ENCODE measurements around the gene FBRSL1.

GRCh38 chr12:132517740-132518100, 27.8 kb downstream of the FBRSL1 start:
- no peak for TF ChIP-seq CTCF (IDR thresholded peaks at IDR 0.05; ENCODE audit: control extremely low read depth in 1 of 3, insufficient read depth in 1 of 3, low read depth in 1 of 3, low read length in 3 of 3)
- TF ChIP-seq JUN (IDR thresholded peaks at IDR 0.05; ENCODE audit: low read depth, low read length), result no peak
- no peak for TF ChIP-seq SRF (IDR thresholded peaks at IDR 0.05; ENCODE audit: low read depth, low read length)
- no peak for TF ChIP-seq EZH2 (IDR thresholded peaks at IDR 0.05; ENCODE audit: low read depth, low read length, severe bottlenecking)
- TF ChIP-seq YY1 (IDR thresholded peaks at IDR 0.05; ENCODE audit: low read depth, low read length), result no peak
- no peak for TF ChIP-seq SAP30 (IDR thresholded peaks at IDR 0.05; ENCODE audit: insufficient read depth, insufficient replicate concordance, low read length)
- no peak for TF ChIP-seq RAD21 (IDR thresholded peaks at IDR 0.05 in 1 of 2, conservative IDR thresholded peaks at IDR 0.05 in 1 of 2; ENCODE audit: low read depth in 2 of 2, low read length in 2 of 2)
- TF ChIP-seq ATF2 (IDR thresholded peaks at IDR 0.05; ENCODE audit: low read length), result no peak
- TF ChIP-seq POLR2AphosphoS5 (IDR thresholded peaks at IDR 0.05; ENCODE audit: low read depth, low read length), result no peak
- TF ChIP-seq KDM5A (IDR thresholded peaks at IDR 0.05; ENCODE audit: low read length), result no peak
